ENCODE data around the gene B4GALT3.

Gene B4GALT3

GRCh38 chr1:161201836-161202712 lies 24.8 kb upstream of the B4GALT3 start, which contains the start of gene NDUFS2:
Gene NDUFS2 (plus strand): TSS chr1:161202367. CDS start chr1:161202386, 19 bp downstream.
- peak; percentile 99 for DNase-seq

DNA sequence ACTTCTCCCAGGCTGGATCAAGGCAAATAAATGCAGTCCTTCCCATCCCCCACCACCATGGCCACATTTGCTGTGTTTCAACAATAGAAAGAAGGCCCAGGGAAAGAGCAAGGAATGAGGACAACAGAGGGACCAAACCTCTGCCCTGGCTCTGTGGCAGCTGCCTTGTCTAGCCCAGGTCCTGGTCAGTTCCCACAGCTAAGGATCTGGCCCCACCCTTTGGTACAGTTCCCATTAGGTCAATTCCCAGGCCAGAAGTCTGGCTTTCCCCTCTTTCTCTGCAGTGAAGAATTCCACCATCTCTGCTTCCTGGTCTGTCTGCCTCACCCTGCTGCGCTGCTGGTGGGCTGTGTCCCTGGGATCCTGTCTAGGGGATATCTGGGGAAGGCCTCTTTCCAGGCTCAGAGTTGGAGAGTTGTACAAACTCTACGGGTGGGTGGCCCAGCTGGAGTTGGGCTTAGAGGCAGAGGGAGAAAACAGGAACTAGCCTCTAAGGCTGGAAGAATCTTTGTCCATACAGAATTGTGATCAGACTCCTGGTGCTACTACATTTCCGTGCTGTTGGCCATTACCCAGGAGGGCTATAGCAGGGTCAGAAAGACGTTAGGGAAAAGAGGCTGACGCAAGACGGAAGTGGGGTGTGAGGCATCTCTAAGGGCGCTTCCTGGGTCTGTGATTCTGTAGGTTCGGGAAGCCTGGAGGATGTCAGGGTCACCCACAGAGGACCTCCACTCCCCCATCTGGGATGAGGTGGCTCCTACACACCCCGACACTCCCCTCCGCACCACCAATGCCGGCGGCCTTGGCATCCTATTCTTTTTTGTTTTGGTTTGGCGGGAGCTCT lies 23.9 kb upstream of the B4GALT3 start:
- DNase-seq, result no peak

DNA sequence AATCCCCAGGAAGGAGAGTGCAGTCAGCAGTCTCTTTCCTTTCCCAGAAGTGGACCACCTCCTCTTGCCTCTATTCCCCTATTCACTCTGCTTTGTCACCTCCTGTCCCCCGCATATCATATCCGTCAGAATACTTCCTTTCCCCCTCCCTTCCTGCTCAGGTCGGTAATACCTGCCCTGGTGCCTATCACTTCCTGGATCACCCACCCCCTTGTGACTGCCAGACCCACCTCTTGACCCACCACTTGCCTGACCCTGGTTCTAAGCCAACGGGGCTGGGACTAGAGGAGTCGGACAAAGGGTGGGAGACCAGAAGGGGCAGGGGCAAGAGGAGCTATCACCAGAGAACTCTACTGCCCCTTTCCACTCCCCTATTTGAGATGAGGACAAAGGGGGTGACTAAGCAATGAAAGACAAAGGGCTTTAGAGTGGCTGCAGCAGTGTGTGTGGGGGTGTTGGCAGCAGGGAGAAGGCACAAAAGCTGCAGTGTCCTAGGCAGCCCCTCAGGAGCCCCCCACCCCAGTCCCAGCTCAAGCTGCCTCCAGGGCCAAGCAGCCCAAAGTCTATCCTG lies 23.2 kb upstream of the B4GALT3 start:
- no peak for DNase-seq

DNA sequence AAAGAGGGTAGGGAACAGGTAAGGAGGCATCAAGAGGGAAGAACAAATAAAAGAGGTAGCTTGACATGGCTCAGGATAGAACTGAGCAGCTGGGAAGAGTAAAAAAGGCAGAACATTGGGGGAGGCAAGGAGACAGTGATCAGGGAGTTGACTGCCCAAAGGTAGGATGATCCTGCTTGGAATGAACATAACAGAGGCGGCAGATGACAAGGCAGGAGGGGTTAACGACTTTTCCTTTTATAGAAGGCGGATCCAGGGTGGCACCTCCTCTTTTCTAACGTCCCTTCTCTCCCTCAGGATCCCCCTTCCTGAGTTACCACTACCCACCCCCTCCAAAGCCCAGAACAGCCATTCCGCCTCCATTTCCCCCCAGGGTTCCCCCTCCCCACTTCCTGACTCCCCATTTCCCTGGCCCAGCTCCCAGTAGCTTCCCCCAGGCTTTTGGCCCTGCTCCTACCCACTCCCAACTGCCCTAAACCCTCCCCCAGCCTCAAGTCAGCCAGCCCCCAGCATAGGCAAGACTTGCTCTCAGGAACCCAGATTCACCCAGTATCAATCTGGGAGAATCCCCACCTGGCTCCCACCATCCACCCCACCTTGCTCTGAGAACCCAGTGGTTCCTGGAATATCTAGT lies 22.3 kb upstream of the B4GALT3 start:
- DNase-seq, result no peak

- DNase-seq, result no peak
These were observed 21.7 kb upstream of the B4GALT3 start, which contains the start of gene ADAMTS4 for GRCh38 chr1:161198897-161199431. Gene ADAMTS4 (minus strand): TSS chr1:161199054. CDS start chr1:161198627, 427 bp downstream.

- no peak for DNase-seq
These were observed 21.0 kb upstream of the B4GALT3 start for GRCh38 chr1:161198194-161198896.

DNA sequence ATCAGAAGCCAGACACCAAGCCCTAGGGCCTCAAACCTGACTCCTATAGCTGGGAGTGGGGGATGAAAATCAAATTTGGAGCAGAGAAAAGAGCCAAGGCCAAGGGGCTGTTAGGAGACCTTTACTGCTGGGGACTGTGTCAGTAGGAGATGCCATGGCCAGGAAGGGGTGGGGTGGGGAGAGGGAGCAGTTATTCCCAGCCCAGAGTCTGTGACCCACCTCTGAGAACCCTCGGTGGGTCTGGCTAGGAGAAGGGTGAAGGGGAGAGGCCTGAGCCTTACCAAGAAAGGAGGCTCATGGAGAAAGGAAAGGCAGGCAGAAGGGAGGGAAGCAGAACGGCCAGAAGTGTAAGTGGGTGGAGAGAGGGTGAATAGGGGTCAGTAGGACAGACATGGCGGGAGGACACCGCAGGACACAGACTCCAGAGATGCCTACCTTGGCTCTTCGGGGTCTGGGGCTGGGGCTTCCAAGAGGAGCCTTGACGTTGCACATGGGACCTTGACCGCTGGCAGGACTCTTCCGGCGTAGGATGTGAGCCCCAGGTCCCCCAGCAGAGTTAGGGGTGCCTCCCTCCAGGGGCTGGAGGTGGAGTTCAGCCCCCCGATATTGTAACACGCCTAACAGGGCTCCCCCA lies 20.4 kb upstream of the B4GALT3 start:
- DNase-seq, result no peak

DNA sequence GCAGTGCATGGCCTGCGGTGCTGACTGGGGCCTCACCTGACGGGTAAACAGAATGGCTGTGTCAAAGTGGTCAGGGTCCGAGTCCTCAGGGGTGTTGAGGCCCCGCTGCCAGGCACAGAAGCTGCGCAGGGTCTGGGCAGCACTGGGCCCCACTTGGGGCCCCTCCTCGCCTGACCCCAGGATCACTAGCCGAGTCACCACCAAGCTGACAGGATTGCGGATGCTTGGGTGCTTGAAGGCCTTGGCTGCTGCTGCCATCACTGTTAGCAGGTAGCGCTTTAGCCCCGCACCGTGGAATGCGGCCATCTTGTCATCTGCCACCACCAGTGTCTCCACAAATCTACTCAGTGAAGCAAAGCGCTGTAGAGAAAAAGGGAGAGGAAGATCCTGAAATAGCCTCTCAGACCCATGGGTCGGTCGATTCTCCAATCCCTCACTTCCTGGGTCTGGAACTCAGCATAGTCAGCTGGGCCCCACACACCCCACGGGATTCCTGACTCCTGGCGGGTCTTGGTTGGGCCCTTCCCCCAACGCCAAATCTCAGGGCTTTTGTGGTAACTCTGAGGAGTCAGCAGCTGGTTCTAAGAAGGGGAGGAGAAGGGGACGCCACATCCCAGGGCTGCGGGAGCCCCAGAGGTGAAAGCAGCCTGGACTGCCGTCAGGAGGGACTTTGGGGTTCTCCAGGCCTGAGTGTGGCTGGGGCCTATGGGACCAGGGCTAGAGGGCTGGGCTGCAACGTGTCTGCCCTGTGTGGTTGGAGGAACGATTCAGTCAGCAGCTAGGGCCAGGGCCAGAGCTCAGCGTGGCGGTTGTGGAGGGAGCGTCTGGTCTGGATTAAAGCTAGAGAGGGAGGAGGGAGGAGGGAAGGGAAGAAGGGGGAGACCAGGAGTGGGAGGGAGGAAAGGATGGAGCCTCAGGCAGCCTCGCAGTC lies 19.5 kb upstream of the B4GALT3 start:
- DNase-seq, result no peak

DNA sequence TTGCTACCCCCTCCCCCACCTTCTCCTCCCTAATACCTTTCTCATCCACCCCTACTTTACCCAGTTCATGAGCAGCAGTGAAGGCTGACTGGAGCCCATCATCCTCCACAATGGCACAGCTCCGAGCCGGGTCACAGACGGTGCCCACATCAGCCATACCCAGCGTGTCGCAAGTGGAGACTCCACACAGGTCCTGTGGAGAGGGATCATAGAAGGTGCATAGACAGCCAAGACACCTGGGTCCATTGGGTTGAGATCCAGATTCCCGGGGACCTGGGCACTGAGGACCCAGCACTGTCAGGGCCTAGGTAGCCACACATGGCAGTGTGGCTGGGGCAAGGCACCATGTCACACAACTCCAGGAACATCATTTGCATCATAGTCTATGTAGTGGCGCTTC lies 18.8 kb upstream of the B4GALT3 start:
- no peak for DNase-seq

- no peak for DNase-seq
These were observed 17.9 kb upstream of the B4GALT3 start for GRCh38 chr1:161195171-161195570.

- DNase-seq, result no peak
These were observed 16.4 kb upstream of the B4GALT3 start for GRCh38 chr1:161193561-161194235.

DNA sequence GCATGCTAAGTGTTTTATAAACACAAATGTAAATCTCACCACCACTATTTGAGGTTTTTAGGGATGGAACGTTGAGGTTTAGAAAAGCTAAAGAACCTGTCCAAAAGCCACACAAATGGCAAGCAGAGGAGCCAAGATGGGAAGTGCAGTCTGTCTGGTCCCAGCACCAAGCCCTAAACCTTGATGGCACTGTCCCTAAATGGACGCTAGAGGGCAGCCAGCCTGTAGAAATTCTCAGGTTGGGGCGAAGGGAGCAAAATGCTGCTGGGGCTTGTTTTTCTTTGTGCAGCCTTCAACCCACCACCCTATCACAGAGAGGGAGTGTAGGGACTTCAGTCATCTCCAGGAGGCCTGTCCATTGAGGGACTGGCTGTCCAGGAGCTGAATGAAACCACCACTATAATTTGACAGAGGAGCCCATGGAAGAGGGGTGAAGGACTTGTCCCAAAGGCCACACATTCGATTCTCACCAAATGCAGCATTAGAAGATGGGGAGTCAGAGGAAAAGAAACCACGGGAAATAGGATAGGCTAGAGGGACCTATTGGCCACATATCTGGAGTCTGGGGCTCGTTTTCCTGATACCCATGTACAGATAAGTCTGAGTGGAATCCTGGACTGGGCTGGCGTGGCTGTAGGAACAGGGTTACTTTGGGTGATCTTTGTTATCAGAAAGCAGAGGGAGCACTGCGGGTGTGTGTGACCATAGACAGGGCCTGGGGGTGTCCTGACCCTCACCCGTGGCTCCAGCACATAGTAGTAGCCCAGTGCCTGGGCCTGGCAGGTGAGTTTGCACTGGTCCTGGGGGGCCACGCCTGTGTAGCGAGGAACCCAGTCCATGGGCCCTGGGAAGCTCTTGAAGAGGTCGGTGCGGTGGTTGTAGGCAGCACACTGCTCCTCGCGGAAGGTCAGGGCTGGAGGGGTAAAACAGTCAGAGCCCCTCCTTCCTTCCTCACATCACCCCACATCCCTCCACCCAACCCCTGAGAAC lies 15.5 kb upstream of the B4GALT3 start:
- DNase-seq, result peak; percentile 59

DNA sequence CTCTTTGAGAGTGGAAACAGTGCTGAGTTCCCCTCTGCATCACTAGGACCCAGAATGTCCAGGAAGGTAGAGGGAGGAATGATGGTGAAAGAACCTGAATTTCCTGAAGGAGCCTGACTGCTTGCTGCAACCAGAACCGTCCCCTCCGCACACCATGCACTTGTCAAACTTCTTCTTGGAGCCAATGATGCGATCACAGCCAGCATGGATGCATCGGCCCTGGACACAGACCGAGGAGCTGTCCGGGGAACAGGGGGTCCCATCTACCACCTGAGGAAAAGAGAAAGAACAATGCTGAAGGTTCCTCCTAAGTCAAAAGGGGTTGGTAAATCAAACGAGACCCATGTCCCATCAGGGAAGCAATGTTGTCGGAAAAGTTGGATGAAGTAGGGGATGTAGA lies 14.7 kb upstream of the B4GALT3 start:
- DNase-seq, result no peak

- no peak for DNase-seq
These were observed 13.7 kb upstream of the B4GALT3 start for GRCh38 chr1:161190962-161191521.

DNA sequence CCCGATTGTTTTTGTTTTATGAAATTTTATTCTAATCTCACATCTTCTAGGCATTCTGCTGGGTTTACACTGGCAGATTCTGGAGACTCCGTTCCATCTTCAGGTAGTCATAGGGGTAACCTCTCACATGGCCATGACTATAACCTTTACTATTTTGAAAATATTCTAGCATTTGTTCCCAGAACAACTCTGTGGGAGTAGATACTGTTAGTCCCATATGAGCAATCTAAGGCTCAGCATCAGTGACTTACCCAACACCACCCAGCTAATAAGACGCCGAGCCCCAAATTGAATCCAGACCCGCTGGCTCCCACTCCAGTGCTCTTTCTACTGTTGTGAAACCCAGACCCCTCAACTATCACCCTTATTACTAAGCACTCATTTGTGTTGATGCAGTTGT lies 11.7 kb upstream of the B4GALT3 start:
- DNase-seq, result no peak

- DNase-seq, result no peak
These were observed 11.1 kb upstream of the B4GALT3 start for GRCh38 chr1:161188381-161188780.

DNA sequence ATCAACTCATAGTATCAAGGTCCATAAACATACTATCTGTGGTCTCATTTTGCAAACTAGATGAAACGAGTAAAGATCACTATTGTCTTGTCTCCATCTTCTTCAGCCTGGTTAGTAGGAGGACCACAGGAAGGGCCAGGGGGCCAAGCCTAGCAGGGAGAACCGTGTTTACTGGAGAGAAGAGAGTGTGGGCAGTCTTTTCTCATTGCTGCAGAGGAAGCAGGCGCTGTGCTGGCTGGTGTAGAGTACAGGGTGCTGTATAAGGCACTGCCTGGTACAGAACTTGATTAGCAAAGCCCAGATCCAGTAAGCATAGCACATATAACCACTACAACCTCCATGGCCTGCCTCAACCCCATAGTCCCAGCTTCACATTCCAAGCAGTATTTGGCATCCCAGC lies 10.0 kb upstream of the B4GALT3 start:
- no peak for DNase-seq

DNA sequence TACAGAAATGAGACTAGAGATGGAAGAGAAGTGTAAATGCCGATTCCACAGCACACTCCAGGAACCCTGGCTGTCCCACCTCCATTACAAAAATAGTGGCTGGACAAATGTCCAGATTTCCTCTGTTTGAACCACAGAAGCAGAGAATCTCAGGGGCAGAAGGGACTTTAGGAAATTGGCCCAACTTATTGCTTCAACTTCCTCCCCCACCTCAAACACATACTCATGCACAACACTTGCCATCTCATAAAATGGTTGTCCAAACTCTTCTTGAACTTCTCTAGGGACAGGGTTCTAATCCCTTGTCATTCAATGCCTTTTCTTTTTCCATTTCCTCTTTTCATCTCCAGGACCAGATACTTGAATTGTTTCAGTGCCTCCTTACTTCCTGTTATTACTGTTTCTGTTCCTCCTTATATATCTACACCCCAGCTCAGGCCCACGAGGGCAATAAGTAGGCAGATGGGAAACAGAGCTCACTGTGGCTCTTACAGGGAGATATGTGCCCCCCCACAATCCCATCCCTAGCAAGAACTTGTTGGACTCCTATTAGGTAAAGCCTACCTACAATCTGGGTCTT lies 8.5 kb upstream of the B4GALT3 start:
- DNase-seq, result no peak

Measured in NCI-H2107 (cell line).